Measurements from ENCODE around the gene ERBIN. TPM values are rescaled to one million over a fixed set of nuclear protein-coding genes. Genes with fewer than 3 reads are reported as not detected.

Gene ERBIN
- total and polyA plus RNA-seq, 10 of the 15 experiments (the other 5 are each of a cell fraction or from before 2014, with no cell fraction given), result 9.5 to 91.1 (median 49.4) TPM

DNA sequence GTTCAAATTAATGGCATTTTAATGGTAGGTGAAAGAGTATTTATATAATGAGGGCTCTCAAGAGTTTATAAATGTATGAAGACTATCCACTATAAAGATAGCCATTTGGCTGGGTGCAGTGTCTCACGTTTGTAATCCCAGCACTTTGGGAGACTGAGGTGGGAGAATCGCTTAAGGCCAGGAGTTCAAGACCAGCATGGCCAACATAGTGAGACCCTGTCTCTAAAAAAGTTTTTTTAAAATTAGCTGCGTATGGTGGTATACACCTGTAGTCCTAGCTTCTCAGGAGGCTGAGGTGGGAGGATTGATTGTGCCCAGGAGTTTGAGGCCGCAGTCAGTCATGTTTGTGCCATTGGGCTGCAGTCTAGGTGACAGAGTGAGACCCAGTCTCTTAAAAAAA, 61.6 kb downstream of the ERBIN start (continued):
- no peak for TF ChIP-seq SIN3A (IDR thresholded peaks at IDR 0.05; ENCODE audit: low read depth, low read length)

DNA sequence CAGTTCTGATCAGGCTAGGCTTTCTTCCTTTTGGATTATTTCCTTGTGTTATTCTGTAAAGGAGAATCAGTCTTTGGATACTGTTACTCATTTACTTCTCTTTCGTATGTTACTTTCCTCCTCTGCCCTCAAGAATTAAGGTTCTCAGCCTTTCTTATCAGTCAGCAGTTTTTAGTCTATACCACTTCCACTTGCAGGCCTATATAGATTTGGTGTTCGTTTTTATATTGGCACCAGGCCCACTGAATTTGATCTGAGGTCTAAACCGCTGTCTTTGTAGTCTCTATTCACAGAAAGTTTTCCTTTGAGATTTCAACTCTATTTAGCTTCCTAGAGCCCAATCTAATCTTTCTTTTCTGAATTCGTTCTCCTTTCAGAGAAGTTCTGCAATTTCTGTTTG, 62.8 kb downstream of the ERBIN start:
- Histone ChIP-seq H3K79me2 (ENCODE audit: control insufficient read depth, insufficient read depth, low read length) (peaks cover 36% of the 10 kb centered on the region), H3K4me1 (ENCODE audit: control insufficient read depth, insufficient read depth, low read length) (no peaks in the 10 kb centered on the region), H3K36me3 (ENCODE audit: control insufficient read depth in 2 of 2, insufficient read depth in 2 of 2, low read length in 1 of 2) (no peaks in the 10 kb centered on the region; a peak in 1 of 4 replicates), H3K9ac (ENCODE audit: control insufficient read depth, insufficient read depth, low read length) (no peak overlapping the region), H3K4me2 (ENCODE audit: control insufficient read depth, insufficient read depth) (no peak overlapping the region), H3K27ac (ENCODE audit: control insufficient read depth, insufficient read depth) (no peak overlapping the region), H3K4me3 (no peak overlapping the region), H4K20me1 (ENCODE audit: control insufficient read depth, insufficient read depth) (no peaks in the 10 kb centered on the region; the same call in 1 of the 2 replicates), H2AFZ (ENCODE audit: control insufficient read depth, low read depth, low read length) (no peak overlapping the region), H3K9me3 (replicated peaks; ENCODE audit: control insufficient read depth, insufficient read depth, low read length) (no peaks in the 10 kb centered on the region), H3K27me3 (replicated peaks in 1 of 2; ENCODE audit: control insufficient read depth in 2 of 2, insufficient read depth in 2 of 2, low read length in 1 of 2) (no peaks in the 10 kb centered on the region)
- TF ChIP-seq KDM1A (IDR thresholded peaks at IDR 0.05; ENCODE audit: borderline replicate concordance) (no peak), SREBF2 (IDR thresholded peaks at IDR 0.05; ENCODE audit: low read length) (no peak), CBX5 (IDR thresholded peaks at IDR 0.05; ENCODE audit: low read depth) (no peak)
- TF ChIP-seq, protein P1, sequence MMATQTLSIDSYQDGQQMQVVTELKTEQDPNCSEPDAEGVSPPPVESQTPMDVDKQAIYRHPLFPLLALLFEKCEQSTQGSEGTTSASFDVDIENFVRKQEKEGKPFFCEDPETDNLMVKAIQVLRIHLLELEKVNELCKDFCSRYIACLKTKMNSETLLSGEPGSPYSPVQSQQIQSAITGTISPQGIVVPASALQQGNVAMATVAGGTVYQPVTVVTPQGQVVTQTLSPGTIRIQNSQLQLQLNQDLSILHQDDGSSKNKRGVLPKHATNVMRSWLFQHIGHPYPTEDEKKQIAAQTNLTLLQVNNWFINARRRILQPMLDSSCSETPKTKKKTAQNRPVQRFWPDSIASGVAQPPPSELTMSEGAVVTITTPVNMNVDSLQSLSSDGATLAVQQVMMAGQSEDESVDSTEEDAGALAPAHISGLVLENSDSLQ (IDR thresholded peaks at IDR 0.05), result no peak
- in situ Hi-C loops (cut with MboI), result no loop called here
- ATAC-seq (no peak), DNase-seq (ENCODE audit: low read depth, low spot score) (no peak), FAIRE-seq (no peak)
- CTCF ChIA-PET, result no interaction called here
- intact Hi-C loops (cut with micrococcal nuclease; ENCODE audit: unreplicated experiment), result no loop called here
- SMC1A ChIA-PET (ENCODE audit: uncharacterized antibody, unreplicated experiment), result interaction anchor here (0.7 kb wide), 1 partner anchor 24 kb away, joined by 3 read pairs; no protein-coding TSS in a partner anchor
- WGBS (ENCODE audit: insufficient coverage, insufficient replicate concordance, low lambda C conversion rate, missing lambda C conversion rate), result 83% methylated on average over 4 of the region's 4 CpGs
- POLR2A ChIA-PET, result interaction anchor here (0.5 kb wide), 1 partner anchor 41 kb away, joined by 3 read pairs; no protein-coding TSS in a partner anchor
- RAD21 ChIA-PET (ENCODE audit: unreplicated experiment), result no interaction called here
- BruUV-seq (replicated peaks), result no TSS peak

GRCh38 chr5:65992630-65993029, 66.3 kb downstream of the ERBIN start:
- Histone ChIP-seq H4K20me1 (ENCODE audit: control insufficient read depth, insufficient read depth) (no peaks in the 10 kb centered on the region), H3K27me3 (replicated peaks in 1 of 2; ENCODE audit: control insufficient read depth in 2 of 2, insufficient read depth in 2 of 2, low read length in 1 of 2) (no peaks in the 10 kb centered on the region), H2AFZ (ENCODE audit: control insufficient read depth, low read depth, low read length) (no peak overlapping the region), H3K79me2 (ENCODE audit: control insufficient read depth, insufficient read depth, low read length) (peaks cover 10% of the 10 kb centered on the region), H3K9ac (ENCODE audit: control insufficient read depth, insufficient read depth, low read length) (no peak overlapping the region), H3K27ac (ENCODE audit: control insufficient read depth, insufficient read depth) (no peak overlapping the region), H3K4me1 (ENCODE audit: control insufficient read depth, insufficient read depth, low read length) (no peaks in the 10 kb centered on the region), H3K4me3 (no peak overlapping the region), H3K9me3 (replicated peaks; ENCODE audit: control insufficient read depth, insufficient read depth, low read length) (no peaks in the 10 kb centered on the region), H3K36me3 (ENCODE audit: control insufficient read depth in 2 of 2, insufficient read depth in 2 of 2, low read length in 1 of 2) (no peaks in the 10 kb centered on the region; a peak in 1 of 4 replicates), H3K4me2 (ENCODE audit: control insufficient read depth, insufficient read depth) (no peak overlapping the region)
- 86% methylated on average over 7 of the region's 7 CpGs for WGBS (ENCODE audit: insufficient coverage, insufficient replicate concordance, low lambda C conversion rate, missing lambda C conversion rate)
- ATAC-seq, result no peak
- intact Hi-C loops (cut with micrococcal nuclease; ENCODE audit: unreplicated experiment) (no loop called here), in situ Hi-C loops (cut with MboI) (no loop called here)
- no peak for TF ChIP-seq MTA3 (IDR thresholded peaks at IDR 0.05; ENCODE audit: borderline replicate concordance, low read length)
- no peak for TF ChIP-seq CHD4 (IDR thresholded peaks at IDR 0.05)
- no peak for TF ChIP-seq ZNF24 (IDR thresholded peaks at IDR 0.05)
- TF ChIP-seq CBX5 (IDR thresholded peaks at IDR 0.05; ENCODE audit: low read depth), result no peak
- TF ChIP-seq, protein P2, sequence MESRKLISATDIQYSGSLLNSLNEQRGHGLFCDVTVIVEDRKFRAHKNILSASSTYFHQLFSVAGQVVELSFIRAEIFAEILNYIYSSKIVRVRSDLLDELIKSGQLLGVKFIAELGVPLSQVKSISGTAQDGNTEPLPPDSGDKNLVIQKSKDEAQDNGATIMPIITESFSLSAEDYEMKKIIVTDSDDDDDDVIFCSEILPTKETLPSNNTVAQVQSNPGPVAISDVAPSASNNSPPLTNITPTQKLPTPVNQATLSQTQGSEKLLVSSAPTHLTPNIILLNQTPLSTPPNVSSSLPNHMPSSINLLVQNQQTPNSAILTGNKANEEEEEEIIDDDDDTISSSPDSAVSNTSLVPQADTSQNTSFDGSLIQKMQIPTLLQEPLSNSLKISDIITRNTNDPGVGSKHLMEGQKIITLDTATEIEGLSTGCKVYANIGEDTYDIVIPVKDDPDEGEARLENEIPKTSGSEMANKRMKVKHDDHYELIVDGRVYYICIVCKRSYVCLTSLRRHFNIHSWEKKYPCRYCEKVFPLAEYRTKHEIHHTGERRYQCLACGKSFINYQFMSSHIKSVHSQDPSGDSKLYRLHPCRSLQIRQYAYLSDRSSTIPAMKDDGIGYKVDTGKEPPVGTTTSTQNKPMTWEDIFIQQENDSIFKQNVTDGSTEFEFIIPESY (IDR thresholded peaks at IDR 0.05), result no peak
- no peak for TF ChIP-seq NFIC (IDR thresholded peaks at IDR 0.05; ENCODE audit: low read depth, low read length)
- ChIA-PET POLR2A (no interaction called here), SMC1A (ENCODE audit: uncharacterized antibody, unreplicated experiment) (interaction anchor here (1.4 kb wide), 1 partner anchor 10 kb away, joined by 3 read pairs; no protein-coding TSS in a partner anchor), CTCF (no interaction called here), RAD21 (ENCODE audit: unreplicated experiment) (no interaction called here)
- no peak for FAIRE-seq
- no peak for DNase-seq (ENCODE audit: low read depth, low spot score)
- BruUV-seq (replicated peaks), result no TSS peak

All from GM12878 (cell line).